GM23338 (cell line): ENCODE results near the gene SRM.

Source experiments
- CTCF ChIP-seq, 2 experiments: fragments of 200-600 bp in 1 of 2; sonication (generic) in 1 of 2; conservative IDR thresholded peaks; 2 replicates each; pipeline versions ENCODE4 v1.5.1 to v1.6.1; 2016 to 2017; ENCODE audit warnings: antibody characterized with exemption in 2 of 2, low read depth in 2 of 2, mild to moderate bottlenecking in 2 of 2, moderate library complexity in 1 of 2
- EZH2 ChIP-seq: fragments of 200-600 bp; sonication (generic); IDR thresholded peaks from one replicate; pipeline ENCODE4 v1.8.0; 2017; ENCODE audit warnings: antibody characterized with exemption, mild to moderate bottlenecking, low read depth; ENCODE audit not compliant: unreplicated experiment
- EZH2phosphoT487 ChIP-seq: fragments of 200-600 bp; sonication (generic); IDR thresholded peaks from one replicate; pipeline ENCODE4 v1.8.1; 2018; ENCODE audit warnings: antibody characterized with exemption; ENCODE audit not compliant: unreplicated experiment
- JUNB ChIP-seq: IDR thresholded peaks from one replicate; pipeline ENCODE4 v1.6.1; 2016; ENCODE audit warnings: antibody characterized with exemption; ENCODE audit not compliant: unreplicated experiment
- POLR2AphosphoS5 ChIP-seq: IDR thresholded peaks from 2 replicates; pipeline ENCODE4 v1.6.1; 2016; ENCODE audit warnings: antibody characterized with exemption, low read depth
- REST ChIP-seq: IDR thresholded peaks from one replicate; pipeline ENCODE4 v1.6.1; 2018; ENCODE audit warnings: antibody characterized with exemption; ENCODE audit not compliant: unreplicated experiment
- ZNF331 ChIP-seq: fragments of 250-450 bp; sonication (Bioruptor Pico); IDR thresholded peaks from 2 replicates; pipeline ENCODE4 v1.5.0; 2020; ENCODE audit warnings: low read depth, mild to moderate bottlenecking, moderate library complexity

- TF ChIP-seq CTCF (conservative IDR thresholded peaks at IDR 0.05; ENCODE audit: low read depth in 2 of 2) (no peak), EZH2 (no peak), EZH2phosphoT487 (no peak), POLR2AphosphoS5 (no peak), JUNB (no peak), REST (no peak), ZNF331 (CRISPR knock-in tag) (no peak)
These were observed 11.8 kb upstream of the SRM start for GRCh38 chr1:11071463-11072215.
